ENCODE results near the gene KRT27.

GRCh38 chr17:40760105-40761016 lies 22.0 kb downstream of the KRT27 start:
- TF ChIP-seq CTCF (IDR thresholded peaks at IDR 0.05) (no peak), POLR2A (IDR thresholded peaks at IDR 0.05; ENCODE audit: low read depth) (no peak), POLR2AphosphoS5 (IDR thresholded peaks at IDR 0.05) (no peak), EP300 (IDR thresholded peaks at IDR 0.05) (no peak)

Measured in esophagus muscularis mucosa (tissue), 4 donors.